GM19395 (cell line): ENCODE data around the gene C19orf25.

Experiments
- ATAC-seq: cut with Tn5 transposase; IDR thresholded peaks from one replicate; pipeline ENCODE4 v1.9.1; 2021; ENCODE audit warnings: mild to moderate bottlenecking, moderate library complexity; ENCODE audit not compliant: unreplicated experiment

The C19orf25 gene

GRCh38 chr19:1434577-1435060 is 44.4 kb downstream of the C19orf25 start:
- ATAC-seq = no peak

- ATAC-seq = no peak
Measured at GRCh38 chr19:1434040-1434366, 45.0 kb downstream of the C19orf25 start.

- ATAC-seq = no peak
Measured at GRCh38 chr19:1433119-1434039, 45.6 kb downstream of the C19orf25 start.

GRCh38 chr19:1432507-1432887 is 46.5 kb downstream of the C19orf25 start:
- no peak for ATAC-seq

- ATAC-seq = no peak
Measured at GRCh38 chr19:1431759-1432506, 47.1 kb downstream of the C19orf25 start.

GRCh38 chr19:1430246-1430645 is 48.8 kb downstream of the C19orf25 start:
- no peak for ATAC-seq

- ATAC-seq = no peak
Measured at GRCh38 chr19:1429750-1430149, 49.3 kb downstream of the C19orf25 start.

- ATAC-seq = no peak
Measured at GRCh38 chr19:1428738-1429391, 50.1 kb downstream of the C19orf25 start.

GRCh38 chr19:1427221-1427920 is 51.6 kb downstream of the C19orf25 start:
- no peak for ATAC-seq

- no peak for ATAC-seq
Measured at GRCh38 chr19:1426736-1427135, 52.3 kb downstream of the C19orf25 start.

GRCh38 chr19:1425902-1426301 is 53.1 kb downstream of the C19orf25 start:
- ATAC-seq = no peak

GRCh38 chr19:1425102-1425837 is 53.7 kb downstream of the C19orf25 start:
- no peak for ATAC-seq

- no peak for ATAC-seq
Measured at GRCh38 chr19:1424192-1424955, 54.6 kb downstream of the C19orf25 start.

- no peak for ATAC-seq
Measured at GRCh38 chr19:1423436-1424191, 55.4 kb downstream of the C19orf25 start.
